HG03064 (cell line): ENCODE data around the gene CD72.

Source experiments
- ATAC-seq: cut with Tn5 transposase; IDR thresholded peaks from one replicate; pipeline ENCODE4 v1.9.1; 2021; ENCODE audit warnings: low read depth; ENCODE audit not compliant: unreplicated experiment

CD72 gene

GRCh38 chr9:35560625-35561337 lies 57.4 kb downstream of the CD72 start:
- ATAC-seq, result no peak
